DND-41 (cell line): Measurements from ENCODE around the gene BICC1.

Experiments
- ATAC-seq: fragments of 200-7000 bp; cut with Tn5 transposase; 3 replicates; pipeline ENCODE4 v1.9.1; 2021; ENCODE audit warnings: low read depth; ENCODE audit not compliant: insufficient read depth
- DNase-seq: peaks from one replicate; pipeline ENCODE4 v3.0.0-alpha.2; 2020
- H2AFZ ChIP-seq: 2 replicates; pipeline ENCODE4 v1.6.0; 2012; ENCODE audit warnings: low read depth, low read length
- H3K27ac ChIP-seq: 2 replicates; pipeline ENCODE4 v1.5.1; 2012; ENCODE audit warnings: low read length, inconsistent platforms
- H3K27me3 ChIP-seq: fragments of 200-600 bp; sonication (generic); 2 replicates; pipeline ENCODE4 v1.6.0; 2012; ENCODE audit warnings: low read length, mild to moderate bottlenecking, inconsistent platforms; ENCODE audit not compliant: insufficient read depth, poor library complexity
- H3K36me3 ChIP-seq: 2 replicates; pipeline ENCODE4 v1.5.1; 2012; ENCODE audit warnings: low read length, inconsistent platforms; ENCODE audit not compliant: insufficient read depth
- H3K4me1 ChIP-seq: 2 replicates; pipeline ENCODE4 v1.5.1; 2012; ENCODE audit warnings: mild to moderate bottlenecking, low read length; ENCODE audit not compliant: insufficient read depth
- H3K4me2 ChIP-seq: 2 replicates; pipeline ENCODE4 v1.6.0; 2012; ENCODE audit warnings: mild to moderate bottlenecking, moderate library complexity, low read length, inconsistent platforms; ENCODE audit not compliant: insufficient read depth
- H3K4me3 ChIP-seq, 2 experiments: fragments of 200-600 bp in 1 of 2; shearing (Covaris generic) in 1 of 2; 2 replicates each; pipeline ENCODE4 v1.5.1; 2012 to 2016; ENCODE audit warnings: inconsistent platforms in 2 of 2, low read length in 2 of 2, mild to moderate bottlenecking in 2 of 2, low read depth in 1 of 2, moderate library complexity in 1 of 2
- H3K79me2 ChIP-seq: 2 replicates; pipeline ENCODE4 v1.6.0; 2012; ENCODE audit warnings: low read length, inconsistent platforms; ENCODE audit not compliant: insufficient read depth
- H3K9ac ChIP-seq: 2 replicates; pipeline ENCODE4 v1.6.0; 2012; ENCODE audit warnings: low read depth, mild to moderate bottlenecking, inconsistent platforms, low read length, moderate library complexity
- H3K9me3 ChIP-seq: 2 replicates; pipeline ENCODE4 v1.5.1; 2012; ENCODE audit warnings: low read length, moderate library complexity, mild to moderate bottlenecking, inconsistent platforms; ENCODE audit not compliant: insufficient read depth, severe bottlenecking
- H4K20me1 ChIP-seq: 2 replicates; pipeline ENCODE4 v1.6.0; 2012; ENCODE audit warnings: low read length; ENCODE audit not compliant: insufficient read depth
- EZH2 ChIP-seq: IDR thresholded peaks from 3 replicates; pipeline ENCODE4 v1.6.1; 2012; ENCODE audit warnings: borderline replicate concordance, low read depth, mild to moderate bottlenecking, moderate library complexity, low read length, inconsistent platforms; ENCODE audit not compliant: severe bottlenecking
- TF ChIP-seq, protein P1 (sequence below): IDR thresholded peaks from 2 replicates; pipeline ENCODE4 v1.5.1; 2012; ENCODE audit warnings: borderline replicate concordance, low read length, moderate library complexity, mild to moderate bottlenecking; ENCODE audit not compliant: poor library complexity, severe bottlenecking; ENCODE audit errors: extremely low read depth

BICC1 gene, protein sequence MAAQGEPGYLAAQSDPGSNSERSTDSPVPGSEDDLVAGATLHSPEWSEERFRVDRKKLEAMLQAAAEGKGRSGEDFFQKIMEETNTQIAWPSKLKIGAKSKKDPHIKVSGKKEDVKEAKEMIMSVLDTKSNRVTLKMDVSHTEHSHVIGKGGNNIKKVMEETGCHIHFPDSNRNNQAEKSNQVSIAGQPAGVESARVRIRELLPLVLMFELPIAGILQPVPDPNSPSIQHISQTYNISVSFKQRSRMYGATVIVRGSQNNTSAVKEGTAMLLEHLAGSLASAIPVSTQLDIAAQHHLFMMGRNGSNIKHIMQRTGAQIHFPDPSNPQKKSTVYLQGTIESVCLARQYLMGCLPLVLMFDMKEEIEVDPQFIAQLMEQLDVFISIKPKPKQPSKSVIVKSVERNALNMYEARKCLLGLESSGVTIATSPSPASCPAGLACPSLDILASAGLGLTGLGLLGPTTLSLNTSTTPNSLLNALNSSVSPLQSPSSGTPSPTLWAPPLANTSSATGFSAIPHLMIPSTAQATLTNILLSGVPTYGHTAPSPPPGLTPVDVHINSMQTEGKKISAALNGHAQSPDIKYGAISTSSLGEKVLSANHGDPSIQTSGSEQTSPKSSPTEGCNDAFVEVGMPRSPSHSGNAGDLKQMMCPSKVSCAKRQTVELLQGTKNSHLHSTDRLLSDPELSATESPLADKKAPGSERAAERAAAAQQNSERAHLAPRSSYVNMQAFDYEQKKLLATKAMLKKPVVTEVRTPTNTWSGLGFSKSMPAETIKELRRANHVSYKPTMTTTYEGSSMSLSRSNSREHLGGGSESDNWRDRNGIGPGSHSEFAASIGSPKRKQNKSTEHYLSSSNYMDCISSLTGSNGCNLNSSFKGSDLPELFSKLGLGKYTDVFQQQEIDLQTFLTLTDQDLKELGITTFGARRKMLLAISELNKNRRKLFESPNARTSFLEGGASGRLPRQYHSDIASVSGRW

DNA sequence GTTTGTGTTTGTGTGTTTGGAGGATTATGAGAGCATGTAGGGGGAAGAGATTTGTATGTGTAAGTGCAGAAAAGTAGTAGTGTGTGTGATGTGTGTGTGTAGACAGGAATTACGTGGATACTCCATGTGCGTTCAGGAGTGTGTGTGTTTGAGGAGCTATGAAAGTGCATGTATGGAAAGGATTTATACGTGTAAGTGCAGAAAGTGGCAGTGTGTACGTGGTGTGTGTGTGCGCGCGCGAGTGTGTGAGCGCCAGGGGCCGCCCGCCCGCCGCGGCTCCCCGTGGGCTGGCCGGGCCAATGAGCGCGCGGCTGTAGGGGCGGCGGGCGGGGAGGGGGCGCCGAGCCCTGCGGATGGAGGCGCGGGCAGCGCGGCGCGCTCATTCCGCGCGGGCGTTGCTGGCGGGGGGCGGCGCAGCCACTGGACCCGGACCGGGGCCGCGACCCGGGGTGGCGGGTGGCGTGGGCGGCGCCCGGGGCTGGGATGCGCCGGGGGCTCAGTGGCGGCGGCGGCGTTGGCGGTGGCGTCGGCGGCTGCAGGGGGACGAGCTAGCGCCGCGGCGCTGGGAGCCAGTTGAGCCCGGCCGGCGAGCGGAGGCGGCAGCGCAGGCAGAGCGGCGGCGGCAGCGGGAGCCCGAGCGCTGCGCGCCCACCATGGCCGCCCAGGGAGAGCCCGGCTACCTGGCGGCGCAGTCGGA, at the start of gene BICC1:
BICC1 (plus strand) TSS at position 382 of the 697 bp plus-strand sequence; CDS start at position 654, 272 bp downstream.
- Histone ChIP-seq H3K27ac (no peak within 1 kb of the TSS), H3K27me3 (peaks cover 2% of the 10 kb centered on the region), H3K4me1 (no peaks in the 10 kb centered on the region), H3K9me3 (no peaks in the 10 kb centered on the region), H3K9ac (no peak within 1 kb of the TSS), H3K4me3 (no peak within 1 kb of the TSS), H3K4me2 (no peak within 1 kb of the TSS), H4K20me1 (no peaks in the 10 kb centered on the region), H2AFZ (no peak within 1 kb of the TSS), H3K36me3 (no peaks in the 10 kb centered on the region), H3K79me2 (no peaks in the 10 kb centered on the region)
- DNase-seq (no peak), ATAC-seq (no peak)
- TF ChIP-seq, protein P1, sequence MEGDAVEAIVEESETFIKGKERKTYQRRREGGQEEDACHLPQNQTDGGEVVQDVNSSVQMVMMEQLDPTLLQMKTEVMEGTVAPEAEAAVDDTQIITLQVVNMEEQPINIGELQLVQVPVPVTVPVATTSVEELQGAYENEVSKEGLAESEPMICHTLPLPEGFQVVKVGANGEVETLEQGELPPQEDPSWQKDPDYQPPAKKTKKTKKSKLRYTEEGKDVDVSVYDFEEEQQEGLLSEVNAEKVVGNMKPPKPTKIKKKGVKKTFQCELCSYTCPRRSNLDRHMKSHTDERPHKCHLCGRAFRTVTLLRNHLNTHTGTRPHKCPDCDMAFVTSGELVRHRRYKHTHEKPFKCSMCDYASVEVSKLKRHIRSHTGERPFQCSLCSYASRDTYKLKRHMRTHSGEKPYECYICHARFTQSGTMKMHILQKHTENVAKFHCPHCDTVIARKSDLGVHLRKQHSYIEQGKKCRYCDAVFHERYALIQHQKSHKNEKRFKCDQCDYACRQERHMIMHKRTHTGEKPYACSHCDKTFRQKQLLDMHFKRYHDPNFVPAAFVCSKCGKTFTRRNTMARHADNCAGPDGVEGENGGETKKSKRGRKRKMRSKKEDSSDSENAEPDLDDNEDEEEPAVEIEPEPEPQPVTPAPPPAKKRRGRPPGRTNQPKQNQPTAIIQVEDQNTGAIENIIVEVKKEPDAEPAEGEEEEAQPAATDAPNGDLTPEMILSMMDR = no peak
- no peak for TF ChIP-seq EZH2

DNA sequence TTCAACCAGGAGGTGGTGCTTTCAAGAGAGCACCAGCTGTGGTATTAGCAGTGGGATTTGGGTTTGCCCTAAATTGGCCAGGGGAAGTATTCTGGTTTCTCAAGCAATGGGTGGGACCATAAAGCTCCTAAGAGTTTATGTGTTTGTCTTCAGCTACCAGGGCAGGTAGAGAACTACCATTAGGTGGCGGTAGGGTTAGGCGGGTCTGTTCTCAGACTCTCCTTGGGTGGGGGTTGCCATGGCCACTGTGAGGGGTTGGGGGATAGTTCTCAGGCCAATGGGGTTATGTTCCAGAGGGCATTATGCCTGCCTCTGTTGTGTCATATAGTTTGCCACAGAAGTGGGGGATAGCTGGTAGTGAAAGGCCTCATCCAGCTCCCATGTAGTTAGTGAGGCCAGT, 47.7 kb upstream of the BICC1 start:
- Histone ChIP-seq H3K4me1 (no peaks in the 10 kb centered on the region), H3K9me3 (no peaks in the 10 kb centered on the region), H4K20me1 (no peaks in the 10 kb centered on the region), H3K27me3 (no peaks in the 10 kb centered on the region), H3K36me3 (no peaks in the 10 kb centered on the region), H3K9ac (no peak overlapping the region), H3K4me3 (no peak overlapping the region), H3K4me2 (no peak overlapping the region), H3K27ac (no peak overlapping the region), H3K79me2 (no peaks in the 10 kb centered on the region), H2AFZ (no peak overlapping the region)
- no peak for DNase-seq
- no peak for ATAC-seq
- no peak for TF ChIP-seq EZH2
- TF ChIP-seq, protein P1 = no peak

DNA sequence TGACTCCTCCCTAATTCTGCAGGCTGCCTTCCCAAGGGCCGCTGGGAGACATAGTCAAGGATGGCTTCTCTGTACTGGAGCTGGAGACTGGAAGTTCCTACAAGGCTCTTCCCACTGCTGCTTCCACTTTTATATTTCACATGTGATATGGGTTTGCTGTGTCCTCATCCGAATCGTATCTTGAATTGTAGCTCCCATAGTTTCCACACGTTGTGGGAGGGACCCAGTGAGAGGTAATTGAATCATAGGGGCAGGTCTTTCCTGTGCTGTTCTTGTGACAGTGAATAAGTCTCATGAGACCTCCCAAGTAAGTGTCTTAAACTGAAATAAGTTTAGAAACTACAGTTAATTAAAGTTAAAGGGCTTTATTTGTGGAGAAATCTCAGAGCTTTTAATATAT, 47.0 kb upstream of the BICC1 start:
- Histone ChIP-seq H3K4me2 (no peak overlapping the region), H3K27ac (no peak overlapping the region), H3K4me3 (no peak overlapping the region), H2AFZ (no peak overlapping the region), H4K20me1 (no peaks in the 10 kb centered on the region), H3K79me2 (no peaks in the 10 kb centered on the region), H3K36me3 (no peaks in the 10 kb centered on the region), H3K4me1 (no peaks in the 10 kb centered on the region), H3K9me3 (no peaks in the 10 kb centered on the region), H3K27me3 (no peaks in the 10 kb centered on the region), H3K9ac (no peak overlapping the region)
- DNase-seq = no peak
- TF ChIP-seq, protein P1 = no peak
- no peak for TF ChIP-seq EZH2
- ATAC-seq = no peak
